Ovary (tissue), 9 donors: Measurements from ENCODE around the gene BCAP29. TPM values are rescaled to one million over a fixed set of nuclear protein-coding genes. Genes with fewer than 3 reads are reported as not detected.

Experiments
- DNase-seq, 5 donors: peaks; one replicate each; pipeline ENCODE4 v3.0.0-alpha.2; 2019 to 2020
- H3K27ac ChIP-seq, 2 donors: fragments of 200-600 bp; one replicate each; pipeline versions ENCODE4 v1.5.1 to v1.8.0; 2019 to 2022
- H3K27me3 ChIP-seq: fragments of 200-600 bp; one replicate; pipeline ENCODE4 v1.8.0; 2022
- H3K36me3 ChIP-seq: fragments of 200-600 bp; sonication (generic); one replicate; pipeline ENCODE4 v1.5.1; 2019
- H3K4me1 ChIP-seq: one replicate; pipeline ENCODE4 v1.8.1; 2013; ENCODE audit warnings: mild to moderate bottlenecking, moderate library complexity; ENCODE audit not compliant: insufficient read depth
- H3K4me3 ChIP-seq: fragments of 200-600 bp; sonication (generic); one replicate; pipeline ENCODE4 v1.5.1; 2017
- H3K9me3 ChIP-seq, 2 donors: fragments of 200-600 bp in 1 of 2; sonication (generic) in 1 of 2; one replicate each; pipeline versions ENCODE4 v1.5.1 to v1.8.1; 2013 to 2019; ENCODE audit warnings: mild to moderate bottlenecking in 1 of 2, moderate library complexity in 1 of 2
- EP300 ChIP-seq: sonication (generic); formaldehyde crosslinking; IDR thresholded peaks from one replicate; pipeline ENCODE4 v1.6.1; 2017; ENCODE audit warnings: antibody characterized with exemption
- POLR2A ChIP-seq: fragments of 450-650 bp; IDR thresholded peaks from one replicate; pipeline ENCODE4 v1.6.1; 2017; ENCODE audit warnings: antibody characterized with exemption, mild to moderate bottlenecking, moderate library complexity
- WGBS, 3 donors: extraction: QIAGEN DNeasy Blood & Tissue Kit in 1 of 3; methylation state at CpG; one replicate each; pipeline versions ENCODE4 v1.1.5 to v1.1.7; 2013 to 2017; 5-methylcytosine and 5-hydroxymethylcytosine counted together
- intact Hi-C, 4 donors: fragments of 100-400 bp; cut with DNase I; formaldehyde crosslinking; loops; one replicate each; pipeline versions ENCODE4 v1.11.0 to v1.15.1; 2022 to 2023
- polyA plus RNA-seq, 2 donors: library from polyadenylated mRNA; stranded (reverse); fragments of 200-250 nt in 1 of 2; fragments of 350-450 nt in 1 of 2; fragmentation: Illumina TruSeq in 1 of 2; extraction: RNeasy Lipid Tissue Mini Kit (QIAGEN cat#74804) in 1 of 2; gene quantifications; one replicate each; pipeline ENCODE4 v1.2.3, GENCODE V29; 2013 to 2014
- total RNA-seq, 7 donors: library from RNA; depleted of rRNA in 2 of 7; stranded (reverse); fragments of >200 nt in 2 of 7; fragmentation: NEBNext Ultra II Directional in 3 of 7; extraction: Animal tissue kit (Norgen Biotek cat#: 25700) in 3 of 7; gene quantifications; one replicate each; pipeline versions ENCODE4 v1.1.0 to v1.2.4, GENCODE V29; 2016 to 2023
- TF ChIP-seq, protein P1 (sequence below), 3 donors: fragments of 450-650 bp in 2 of 3; fragments of 200-600 bp in 1 of 3; IDR thresholded peaks; one replicate each; pipeline versions ENCODE4 v1.5.1 to v1.8.0; 2016 to 2022; ENCODE audit warnings: antibody characterized with exemption in 3 of 3, mild to moderate bottlenecking in 1 of 3
- donor health status: DM: no; HTN: no; CAD: no; lungs with moderate emphysema.
- donor health status: DM: no; HTN: no; CAD: no.
- donor health status: Bipolar disorder and iron deficiency.
- donor health status: DM: yes; HTN: yes; CAD: no.
- donor health status: DM: no; HTN: no; CAD: no.
- donor health status: DM: yes; HTN: yes; CAD: no.

Gene BCAP29
- total and polyA plus RNA-seq, 9 donors, result 30.0 to 70.9 (median 42.5) TPM

DNA sequence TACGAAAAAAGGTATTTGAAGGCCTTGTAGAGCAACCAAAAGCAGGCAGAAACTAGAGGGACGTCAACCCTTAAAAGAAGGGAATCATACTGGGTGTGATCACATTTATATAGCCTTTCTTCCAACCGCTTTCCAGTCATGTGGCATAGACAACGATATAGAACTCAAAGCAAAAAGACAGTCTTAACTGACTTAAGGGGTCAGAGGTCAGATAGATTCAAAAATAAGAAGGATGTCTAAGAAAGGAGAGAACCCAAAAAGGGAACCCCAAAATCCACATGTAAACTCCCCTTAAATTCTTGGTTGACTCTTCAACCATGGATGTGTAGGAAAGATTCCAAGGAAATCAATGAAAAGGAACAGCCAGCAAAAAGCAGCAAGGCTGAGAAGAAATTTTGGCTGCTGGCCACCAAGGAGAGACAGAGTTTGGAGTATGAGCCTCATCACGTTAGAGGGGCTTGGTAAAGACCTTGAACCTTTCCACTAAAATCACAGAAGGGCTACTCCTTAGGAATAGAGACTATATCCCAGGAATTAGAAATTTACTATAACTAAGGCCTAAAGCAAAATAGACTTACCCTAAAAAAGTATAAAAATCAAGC lies 8.6 kb downstream of the BCAP29 start:
- Histone ChIP-seq H3K9me3 (no peaks in the 10 kb centered on the region), H3K27me3 (no peaks in the 10 kb centered on the region), H3K27ac (no peak overlapping the region), H3K4me3 (no peak overlapping the region), H3K36me3 (no peaks in the 10 kb centered on the region), H3K4me1 (no peaks in the 10 kb centered on the region)
- intact Hi-C loops, result no loop called here
- TF ChIP-seq POLR2A, result no peak
- TF ChIP-seq, protein P1, sequence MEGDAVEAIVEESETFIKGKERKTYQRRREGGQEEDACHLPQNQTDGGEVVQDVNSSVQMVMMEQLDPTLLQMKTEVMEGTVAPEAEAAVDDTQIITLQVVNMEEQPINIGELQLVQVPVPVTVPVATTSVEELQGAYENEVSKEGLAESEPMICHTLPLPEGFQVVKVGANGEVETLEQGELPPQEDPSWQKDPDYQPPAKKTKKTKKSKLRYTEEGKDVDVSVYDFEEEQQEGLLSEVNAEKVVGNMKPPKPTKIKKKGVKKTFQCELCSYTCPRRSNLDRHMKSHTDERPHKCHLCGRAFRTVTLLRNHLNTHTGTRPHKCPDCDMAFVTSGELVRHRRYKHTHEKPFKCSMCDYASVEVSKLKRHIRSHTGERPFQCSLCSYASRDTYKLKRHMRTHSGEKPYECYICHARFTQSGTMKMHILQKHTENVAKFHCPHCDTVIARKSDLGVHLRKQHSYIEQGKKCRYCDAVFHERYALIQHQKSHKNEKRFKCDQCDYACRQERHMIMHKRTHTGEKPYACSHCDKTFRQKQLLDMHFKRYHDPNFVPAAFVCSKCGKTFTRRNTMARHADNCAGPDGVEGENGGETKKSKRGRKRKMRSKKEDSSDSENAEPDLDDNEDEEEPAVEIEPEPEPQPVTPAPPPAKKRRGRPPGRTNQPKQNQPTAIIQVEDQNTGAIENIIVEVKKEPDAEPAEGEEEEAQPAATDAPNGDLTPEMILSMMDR (IDR thresholded peaks at IDR 0.05), result no peak
- TF ChIP-seq EP300, result no peak
- DNase-seq, result no peak
- WGBS, 3 donors, result 71 to 85% (median 80%) methylated on average over 5 of the region's 5 CpGs

DNA sequence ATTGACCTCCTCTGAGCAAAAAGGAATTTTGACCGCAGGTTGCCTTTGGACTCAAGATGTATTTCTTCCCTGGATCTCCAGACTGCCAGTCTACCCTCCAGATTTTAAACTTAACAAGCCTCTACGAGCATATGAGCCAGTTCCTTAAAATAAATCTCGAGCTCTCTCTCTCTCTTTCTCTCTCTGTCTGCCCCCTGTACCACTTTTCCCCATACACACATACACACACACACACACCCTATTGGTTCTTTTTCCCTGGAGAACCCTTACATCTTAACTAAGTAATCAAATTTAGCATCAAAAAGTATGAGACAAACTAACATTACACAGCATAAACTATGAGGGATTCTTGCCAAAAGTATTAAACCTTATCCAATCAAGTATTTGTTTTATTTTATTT lies 11.4 kb downstream of the BCAP29 start:
- DNase-seq, result no peak
- H3K27me3 ChIP-seq, result no peaks in the 10 kb centered on the region
- intact Hi-C loops, result no loop called here
- WGBS, 3 donors, result 66 to 87% (median 71%) methylated on average over 3 of the region's 3 CpGs
- H3K9me3 ChIP-seq, result no peaks in the 10 kb centered on the region
- peaks cover 1% of the 10 kb centered on the region for H3K4me1 ChIP-seq
- TF ChIP-seq POLR2A (no peak), EP300 (no peak)
- TF ChIP-seq, protein P1 (IDR thresholded peaks at IDR 0.05), result no peak
- no peak overlapping the region for H3K4me3 ChIP-seq
- H3K36me3 ChIP-seq, result no peaks in the 10 kb centered on the region
- no peak overlapping the region for H3K27ac ChIP-seq

DNA sequence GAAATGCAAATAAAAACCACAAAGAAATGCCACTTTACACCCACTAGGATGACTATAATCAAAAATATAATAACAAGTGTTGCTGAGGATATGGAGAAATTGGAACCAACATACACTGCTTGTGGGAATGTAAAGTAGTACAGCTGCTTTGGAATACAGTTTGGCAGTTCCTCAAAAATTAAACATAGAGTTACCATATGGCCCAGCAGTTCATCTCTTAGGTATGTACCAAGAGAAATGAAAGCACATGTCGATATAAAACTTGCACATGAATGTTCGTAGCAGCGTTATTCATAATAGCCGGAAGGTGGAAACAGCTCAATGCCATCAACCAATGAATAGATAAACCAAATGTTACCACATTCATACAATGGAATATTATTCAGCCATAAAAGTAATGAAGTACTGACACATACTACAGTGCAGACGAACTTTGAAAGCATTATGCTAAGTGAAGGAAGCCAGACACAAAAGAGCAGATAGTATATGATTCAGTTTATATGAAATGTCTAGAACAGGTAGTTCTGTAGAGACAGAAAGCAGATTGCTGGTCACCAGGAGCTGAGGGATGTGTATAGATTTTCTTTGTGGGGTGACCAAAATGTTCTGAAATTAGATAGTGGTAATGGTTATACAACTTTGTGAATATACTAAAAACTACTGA lies 12.4 kb downstream of the BCAP29 start:
- H3K36me3 ChIP-seq, result no peaks in the 10 kb centered on the region
- no peak for DNase-seq
- H3K27ac ChIP-seq, result no peak overlapping the region
- H3K4me3 ChIP-seq, result no peak overlapping the region
- no peaks in the 10 kb centered on the region for H3K9me3 ChIP-seq
- intact Hi-C loops, result no loop called here
- TF ChIP-seq POLR2A (no peak), EP300 (no peak)
- TF ChIP-seq, protein P1 (IDR thresholded peaks at IDR 0.05), result no peak
- H3K27me3 ChIP-seq, result no peaks in the 10 kb centered on the region
- WGBS, 3 donors, result 91 to 96% (median 93%) methylated on average over 5 of the region's 5 CpGs
- H3K4me1 ChIP-seq, result peaks cover 1% of the 10 kb centered on the region

DNA sequence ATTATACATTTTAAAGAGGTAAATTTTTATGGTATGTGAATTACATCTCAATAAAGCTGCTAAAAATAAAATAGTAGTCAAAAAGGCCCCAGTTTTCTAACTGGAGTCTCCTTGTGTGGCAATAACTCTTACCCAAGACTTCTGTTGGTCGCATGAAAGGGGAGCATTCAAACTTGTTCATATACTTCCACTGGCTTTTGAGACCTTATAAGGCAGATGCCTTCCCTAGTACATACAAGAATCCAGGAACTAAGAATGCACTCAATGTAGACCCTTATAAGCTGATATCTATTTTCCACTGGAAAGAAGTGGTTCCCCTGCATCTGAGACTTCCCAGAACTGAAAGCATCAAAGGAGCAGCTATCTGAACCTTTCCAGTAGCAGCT lies 13.0 kb downstream of the BCAP29 start:
- peaks cover 1% of the 10 kb centered on the region for H3K4me1 ChIP-seq
- H3K9me3 ChIP-seq, result no peaks in the 10 kb centered on the region
- 81 to 89% (median 88%) methylated on average over 1 of the region's 1 CpG for WGBS, 3 donors
- no peak for TF ChIP-seq POLR2A
- TF ChIP-seq, protein P1 (IDR thresholded peaks at IDR 0.05), result no peak
- no peak for TF ChIP-seq EP300
- no peak for DNase-seq
- H3K4me3 ChIP-seq, result no peak overlapping the region
- H3K36me3 ChIP-seq, result no peaks in the 10 kb centered on the region
- intact Hi-C loops, result no loop called here
- H3K27ac ChIP-seq, result no peak overlapping the region
- no peaks in the 10 kb centered on the region for H3K27me3 ChIP-seq
